ENCODE measurements around the gene CDH20.

The CDH20 gene

GRCh38 chr18:61414086-61414485 lies 80.9 kb downstream of the CDH20 start:
- Histone ChIP-seq H3K4me1 (ENCODE audit: control insufficient read depth, insufficient read depth, low read length) (peaks cover 9% of the 10 kb centered on the region), H3K27me3 (ENCODE audit: control insufficient read depth, insufficient read depth, low read length, poor library complexity, severe bottlenecking) (no peaks in the 10 kb centered on the region), H3K4me3 (ENCODE audit: insufficient read depth, low read depth, low read length) (no peak overlapping the region), H3K9me3 (ENCODE audit: control insufficient read depth, low read length) (no peaks in the 10 kb centered on the region), H3K27ac (ENCODE audit: insufficient read depth, low read depth, low read length, poor library complexity, severe bottlenecking) (no peak overlapping the region), H3K36me3 (ENCODE audit: control insufficient read depth, insufficient read depth, low read length) (no peaks in the 10 kb centered on the region)
- WGBS, 2 experiments, result 84 to 99% methylated on average over 3 to 4 of the region's 4 CpGs

GRCh38 chr18:61419763-61420162 lies 86.5 kb downstream of the CDH20 start:
- Histone ChIP-seq H3K27me3 (ENCODE audit: control insufficient read depth, insufficient read depth, low read length, poor library complexity, severe bottlenecking) (no peaks in the 10 kb centered on the region), H3K36me3 (ENCODE audit: control insufficient read depth, insufficient read depth, low read length) (no peaks in the 10 kb centered on the region), H3K4me3 (ENCODE audit: insufficient read depth, low read depth, low read length) (no peak overlapping the region), H3K27ac (ENCODE audit: insufficient read depth, low read depth, low read length, poor library complexity, severe bottlenecking) (no peak overlapping the region), H3K9me3 (ENCODE audit: control insufficient read depth, low read length) (no peaks in the 10 kb centered on the region), H3K4me1 (ENCODE audit: control insufficient read depth, insufficient read depth, low read length) (no peaks in the 10 kb centered on the region)
- WGBS, 2 experiments, result 90% methylated on average over 1 of the region's 1 CpG; no CpG with 5 or more reads in 1 of the 2 experiments

- WGBS, 2 experiments, result 84 to 86% methylated on average over 6 to 7 of the region's 7 CpGs
- Histone ChIP-seq H3K36me3 (ENCODE audit: control insufficient read depth, insufficient read depth, low read length) (no peaks in the 10 kb centered on the region), H3K4me3 (ENCODE audit: insufficient read depth, low read depth, low read length) (no peak overlapping the region), H3K27ac (ENCODE audit: insufficient read depth, low read depth, low read length, poor library complexity, severe bottlenecking) (no peak overlapping the region), H3K4me1 (ENCODE audit: control insufficient read depth, insufficient read depth, low read length) (no peaks in the 10 kb centered on the region), H3K9me3 (ENCODE audit: control insufficient read depth, low read length) (no peaks in the 10 kb centered on the region), H3K27me3 (ENCODE audit: control insufficient read depth, insufficient read depth, low read length, poor library complexity, severe bottlenecking) (no peaks in the 10 kb centered on the region)
Measured at GRCh38 chr18:61420218-61420885, 87.1 kb downstream of the CDH20 start.

GRCh38 chr18:61426492-61427053 lies 93.3 kb downstream of the CDH20 start:
- H3K4me1 ChIP-seq (ENCODE audit: control insufficient read depth, insufficient read depth, low read length), result no peaks in the 10 kb centered on the region
- no peaks in the 10 kb centered on the region for H3K9me3 ChIP-seq (ENCODE audit: control insufficient read depth, low read length)
- no peak overlapping the region for H3K4me3 ChIP-seq (ENCODE audit: insufficient read depth, low read depth, low read length)
- WGBS, 2 experiments, result 90 to 94% methylated on average over 6 of the region's 6 CpGs
- H3K27ac ChIP-seq (ENCODE audit: insufficient read depth, low read depth, low read length, poor library complexity, severe bottlenecking), result no peak overlapping the region
- no peaks in the 10 kb centered on the region for H3K27me3 ChIP-seq (ENCODE audit: control insufficient read depth, insufficient read depth, low read length, poor library complexity, severe bottlenecking)
- no peaks in the 10 kb centered on the region for H3K36me3 ChIP-seq (ENCODE audit: control insufficient read depth, insufficient read depth, low read length)

- Histone ChIP-seq H3K4me3 (ENCODE audit: insufficient read depth, low read depth, low read length) (no peak overlapping the region), H3K27ac (ENCODE audit: insufficient read depth, low read depth, low read length, poor library complexity, severe bottlenecking) (no peak overlapping the region), H3K4me1 (ENCODE audit: control insufficient read depth, insufficient read depth, low read length) (no peaks in the 10 kb centered on the region), H3K36me3 (ENCODE audit: control insufficient read depth, insufficient read depth, low read length) (no peaks in the 10 kb centered on the region), H3K9me3 (ENCODE audit: control insufficient read depth, low read length) (no peaks in the 10 kb centered on the region), H3K27me3 (ENCODE audit: control insufficient read depth, insufficient read depth, low read length, poor library complexity, severe bottlenecking) (no peaks in the 10 kb centered on the region)
- 81 to 89% methylated on average over 3 to 4 of the region's 4 CpGs for WGBS, 2 experiments
Measured at GRCh38 chr18:61428266-61428665, 95.0 kb downstream of the CDH20 start.

GRCh38 chr18:61432590-61432989 lies 99.4 kb downstream of the CDH20 start:
- no peak overlapping the region for H3K4me3 ChIP-seq (ENCODE audit: insufficient read depth, low read depth, low read length)
- WGBS, 2 experiments, result 91 to 97% methylated on average over 1 of the region's 1 CpG

GRCh38 chr18:61435064-61435652 lies 101.9 kb downstream of the CDH20 start:
- Histone ChIP-seq H3K27me3 (ENCODE audit: control insufficient read depth, insufficient read depth, low read length, poor library complexity, severe bottlenecking) (no peaks in the 10 kb centered on the region), H3K4me1 (ENCODE audit: control insufficient read depth, insufficient read depth, low read length) (no peaks in the 10 kb centered on the region), H3K36me3 (ENCODE audit: control insufficient read depth, insufficient read depth, low read length) (no peaks in the 10 kb centered on the region)

More at GRCh38 chr18:61432590-61432989, 99.4 kb downstream of the CDH20 start:
- Histone ChIP-seq H3K9me3 (ENCODE audit: control insufficient read depth, low read length) (no peaks in the 10 kb centered on the region), H3K27me3 (ENCODE audit: control insufficient read depth, insufficient read depth, low read length, poor library complexity, severe bottlenecking) (no peaks in the 10 kb centered on the region), H3K27ac (ENCODE audit: insufficient read depth, low read depth, low read length, poor library complexity, severe bottlenecking) (no peak overlapping the region), H3K4me1 (ENCODE audit: control insufficient read depth, insufficient read depth, low read length) (no peaks in the 10 kb centered on the region), H3K36me3 (ENCODE audit: control insufficient read depth, insufficient read depth, low read length) (no peaks in the 10 kb centered on the region)

GRCh38 chr18:61443081-61443725 lies 110.0 kb downstream of the CDH20 start:
- H3K36me3 ChIP-seq (ENCODE audit: control insufficient read depth, insufficient read depth, low read length), result no peaks in the 10 kb centered on the region
- H3K27me3 ChIP-seq (ENCODE audit: control insufficient read depth, insufficient read depth, low read length, poor library complexity, severe bottlenecking), result no peaks in the 10 kb centered on the region
- no peak overlapping the region for H3K27ac ChIP-seq (ENCODE audit: insufficient read depth, low read depth, low read length, poor library complexity, severe bottlenecking)
- no peak overlapping the region for H3K4me3 ChIP-seq (ENCODE audit: insufficient read depth, low read depth, low read length)
- WGBS, 2 experiments, result 91 to 92% methylated on average over 5 of the region's 5 CpGs
- H3K4me1 ChIP-seq (ENCODE audit: control insufficient read depth, insufficient read depth, low read length), result no peaks in the 10 kb centered on the region
- no peaks in the 10 kb centered on the region for H3K9me3 ChIP-seq (ENCODE audit: control insufficient read depth, low read length)

More at GRCh38 chr18:61435064-61435652, 101.9 kb downstream of the CDH20 start:
- 38 to 41% methylated on average over 2 to 3 of the region's 3 CpGs for WGBS, 2 experiments
- no peak overlapping the region for H3K4me3 ChIP-seq (ENCODE audit: insufficient read depth, low read depth, low read length)
- H3K27ac ChIP-seq (ENCODE audit: insufficient read depth, low read depth, low read length, poor library complexity, severe bottlenecking), result no peak overlapping the region
- H3K9me3 ChIP-seq (ENCODE audit: control insufficient read depth, low read length), result no peaks in the 10 kb centered on the region

- H3K27me3 ChIP-seq (ENCODE audit: control insufficient read depth, insufficient read depth, low read length, poor library complexity, severe bottlenecking), result no peaks in the 10 kb centered on the region
- H3K4me1 ChIP-seq (ENCODE audit: control insufficient read depth, insufficient read depth, low read length), result no peaks in the 10 kb centered on the region
- H3K4me3 ChIP-seq (ENCODE audit: insufficient read depth, low read depth, low read length), result no peak overlapping the region
- no peaks in the 10 kb centered on the region for H3K9me3 ChIP-seq (ENCODE audit: control insufficient read depth, low read length)
- H3K27ac ChIP-seq (ENCODE audit: insufficient read depth, low read depth, low read length, poor library complexity, severe bottlenecking), result no peak overlapping the region
- WGBS, 2 experiments, result 82 to 90% methylated on average over 2 of the region's 2 CpGs
- H3K36me3 ChIP-seq (ENCODE audit: control insufficient read depth, insufficient read depth, low read length), result no peaks in the 10 kb centered on the region
Measured at GRCh38 chr18:61448316-61448715, 115.1 kb downstream of the CDH20 start.

Measured in ectodermal cell (in vitro differentiated cells).